H9 (cell line): ENCODE results near the gene KLHL13. TPM values are rescaled to one million over a fixed set of nuclear protein-coding genes. Genes with fewer than 3 reads are reported as not detected.

ENCODE experiments used
- DNase-seq: peaks from one replicate; pipeline ENCODE4 v3.0.0-alpha.2; 2017
- H2AFZ ChIP-seq: one replicate; pipeline ENCODE4 v1.6.1; 2013; ENCODE audit warnings: mild to moderate bottlenecking, low read length, control low read depth, moderate library complexity
- H2AK5ac ChIP-seq: 2 replicates; pipeline ENCODE4 v1.6.1; 2013; ENCODE audit warnings: low read length, control low read depth, mixed read lengths; ENCODE audit not compliant: insufficient read length
- H2BK120ac ChIP-seq: one replicate; pipeline ENCODE4 v1.6.1; 2013; ENCODE audit warnings: low read depth, mild to moderate bottlenecking, low read length, control low read depth, inconsistent platforms; ENCODE audit not compliant: poor library complexity, severe bottlenecking
- H2BK12ac ChIP-seq: 2 replicates; pipeline ENCODE4 v1.6.1; 2013; ENCODE audit warnings: low read length, control low read depth, mixed read lengths, low read depth; ENCODE audit not compliant: insufficient read length
- H2BK15ac ChIP-seq: 2 replicates; pipeline ENCODE4 v1.6.1; 2013; ENCODE audit warnings: low read depth, low read length, control low read depth
- H2BK20ac ChIP-seq: one replicate; pipeline ENCODE4 v1.6.1; 2013; ENCODE audit warnings: low read depth, mild to moderate bottlenecking, low read length, control low read depth, inconsistent platforms; ENCODE audit not compliant: poor library complexity, severe bottlenecking
- H2BK5ac ChIP-seq: 2 replicates; pipeline ENCODE4 v1.6.1; 2013; ENCODE audit warnings: low read length, control low read depth, mixed read lengths; ENCODE audit not compliant: insufficient read length
- H3K14ac ChIP-seq: 2 replicates; pipeline ENCODE4 v1.6.1; 2013; ENCODE audit warnings: low read length, control low read depth; ENCODE audit not compliant: insufficient read depth
- H3K18ac ChIP-seq: 2 replicates; pipeline ENCODE4 v1.6.1; 2013; ENCODE audit warnings: low read depth, mild to moderate bottlenecking, mixed read lengths, low read length, control low read depth; ENCODE audit not compliant: insufficient read length
- H3K23ac ChIP-seq: 2 replicates; pipeline ENCODE4 v1.6.1; 2013; ENCODE audit warnings: low read length, control low read depth, mixed read lengths, low read depth; ENCODE audit not compliant: insufficient read length
- H3K23me2 ChIP-seq: 2 replicates; pipeline ENCODE4 v1.6.1; 2013; ENCODE audit warnings: low read depth, mild to moderate bottlenecking, mixed read lengths, low read length, control low read depth; ENCODE audit not compliant: insufficient read length, poor library complexity, severe bottlenecking
- H3K27ac ChIP-seq: 2 replicates; pipeline ENCODE4 v1.5.1; 2013; ENCODE audit warnings: low read length, control low read depth, mixed read lengths, low read depth; ENCODE audit not compliant: insufficient read length
- H3K27me3 ChIP-seq: 2 replicates; pipeline ENCODE4 v1.6.1; 2013; ENCODE audit warnings: low read length, control low read depth, inconsistent platforms; ENCODE audit not compliant: insufficient read depth
- H3K4ac ChIP-seq: 2 replicates; pipeline ENCODE4 v1.6.1; 2013; ENCODE audit warnings: low read depth, mild to moderate bottlenecking, control low read depth, inconsistent platforms, low read length, moderate library complexity
- H3K4me1 ChIP-seq: 2 replicates; pipeline ENCODE4 v1.6.1; 2013; ENCODE audit warnings: low read length, control low read depth, inconsistent platforms; ENCODE audit not compliant: insufficient read depth
- H3K4me2 ChIP-seq: 2 replicates; pipeline ENCODE4 v1.6.1; 2013; ENCODE audit warnings: low read length, control low read depth, mixed read lengths; ENCODE audit not compliant: insufficient read length, insufficient read depth
- H3K56ac ChIP-seq: 2 replicates; pipeline ENCODE4 v1.6.1; 2013; ENCODE audit warnings: low read depth, mild to moderate bottlenecking, mixed read lengths, low read length, control low read depth; ENCODE audit not compliant: insufficient read length
- H3K79me1 ChIP-seq: 2 replicates; pipeline ENCODE4 v1.6.1; 2013; ENCODE audit warnings: low read depth, mild to moderate bottlenecking, moderate library complexity, low read length, control low read depth, inconsistent platforms; ENCODE audit not compliant: insufficient read depth, poor library complexity, severe bottlenecking
- H3K79me2 ChIP-seq: 2 replicates; pipeline ENCODE4 v1.6.1; 2013; ENCODE audit warnings: low read length, control low read depth, inconsistent platforms; ENCODE audit not compliant: insufficient read depth
- H3K9ac ChIP-seq: 2 replicates; pipeline ENCODE4 v1.6.1; 2013; ENCODE audit warnings: low read length, control low read depth, mixed read lengths; ENCODE audit not compliant: insufficient read length; ENCODE audit errors: extremely low read depth
- H3K9me3 ChIP-seq: one replicate; pipeline ENCODE4 v1.6.1; 2013; ENCODE audit warnings: low read depth, low read length, inconsistent platforms; ENCODE audit not compliant: control insufficient read depth
- H3T11ph ChIP-seq: one replicate; pipeline ENCODE4 v1.6.1; 2013; ENCODE audit warnings: mild to moderate bottlenecking, low read length, control low read depth, inconsistent platforms
- H4K20me1 ChIP-seq: one replicate; pipeline ENCODE4 v1.6.1; 2013; ENCODE audit not compliant: control insufficient read depth, insufficient read length, insufficient read depth
- H4K5ac ChIP-seq: 2 replicates; pipeline ENCODE4 v1.6.1; 2013; ENCODE audit warnings: low read depth, mild to moderate bottlenecking, mixed read lengths, low read length, control low read depth; ENCODE audit not compliant: insufficient read length
- H4K8ac ChIP-seq: replicated peaks from 2 replicates; pipeline ENCODE4 v1.6.1; 2013; ENCODE audit warnings: low read length, control low read depth, mixed read lengths, low read depth; ENCODE audit not compliant: insufficient read length
- H4K91ac ChIP-seq: 2 replicates; pipeline ENCODE4 v1.6.1; 2013; ENCODE audit warnings: low read depth, mild to moderate bottlenecking, moderate library complexity, mixed read lengths, low read length, control low read depth; ENCODE audit not compliant: insufficient read length
- H3K27ac Mint-ChIP-seq, 3 experiments: 2 replicates in 2 of 3; 3 replicates in 1 of 3; pipeline ENCODE4 v1.8.0; 2020 to 2021; ENCODE audit warnings: mixed read lengths in 3 of 3, mild to moderate bottlenecking in 1 of 3, moderate library complexity in 1 of 3
- H3K27me3 Mint-ChIP-seq: 2 replicates; pipeline ENCODE4 v1.8.0; 2021; ENCODE audit warnings: low read depth, mild to moderate bottlenecking, moderate library complexity, mixed read lengths
- H3K36me3 Mint-ChIP-seq, 3 experiments: 2 replicates in 2 of 3; 3 replicates in 1 of 3; pipeline ENCODE4 v1.8.0; 2020 to 2021; ENCODE audit warnings: low read depth in 3 of 3, mixed read lengths in 3 of 3; ENCODE audit not compliant: insufficient read depth in 1 of 3
- H3K4me1 Mint-ChIP-seq, 2 experiments: 2 replicates each; pipeline ENCODE4 v1.8.0; 2020; ENCODE audit warnings: mixed read lengths in 2 of 2
- H3K4me3 Mint-ChIP-seq, 2 experiments: 2 replicates in 1 of 2; 3 replicates in 1 of 2; pipeline ENCODE4 v1.8.0; 2020 to 2021; ENCODE audit warnings: mild to moderate bottlenecking in 2 of 2, mixed read lengths in 2 of 2, moderate library complexity in 1 of 2
- H3K9me3 Mint-ChIP-seq, 2 experiments: 2 replicates in 1 of 2; 3 replicates in 1 of 2; pipeline ENCODE4 v1.8.0; 2020; ENCODE audit warnings: mild to moderate bottlenecking in 2 of 2, mixed read lengths in 2 of 2, moderate library complexity in 1 of 2
- WGBS: extraction: QIAGEN DNeasy Blood & Tissue Kit; methylation state at CpG from one replicate; pipeline ENCODE4 v1.1.7; 2013; ENCODE audit warnings: missing lambda C conversion rate, low lambda C conversion rate, mixed read lengths; ENCODE audit not compliant: insufficient read length; ENCODE audit errors: extremely low coverage; 5-methylcytosine and 5-hydroxymethylcytosine counted together
- total RNA-seq: library from RNA; stranded (reverse); gene quantifications from 2 replicates; pipeline ENCODE4 v1.2.1, GENCODE V29; 2021
- TF ChIP-seq, protein P1 (sequence below): fragments of 200-600 bp; sonication (generic); conservative IDR thresholded peaks from 3 replicates; pipeline ENCODE4 v1.8.0; 2021; ENCODE audit warnings: antibody characterized with exemption, mild to moderate bottlenecking

Gene KLHL13
- total RNA-seq, 1 experiment from 2014 or later, result 4.1 TPM

DNA sequence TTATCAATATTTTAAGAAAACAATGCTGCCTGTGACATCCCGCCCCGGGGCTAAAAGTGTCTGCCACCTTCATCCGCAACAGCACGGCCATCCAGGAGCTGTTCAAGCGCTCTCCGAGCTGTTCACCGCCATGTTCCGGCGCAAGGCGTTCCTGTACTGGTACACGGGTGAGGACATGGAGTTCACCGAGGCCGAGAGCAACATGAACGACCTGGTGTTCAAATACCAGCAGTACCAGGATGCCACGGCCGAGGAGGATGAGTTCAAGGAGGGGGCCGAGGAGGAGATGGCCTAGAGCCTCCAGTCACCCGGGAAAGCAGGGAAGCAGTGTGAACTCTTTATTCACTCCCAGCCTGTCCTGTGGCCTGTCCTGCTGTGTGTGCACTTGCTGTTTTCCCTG, 12.1 kb upstream of the KLHL13 start:
- H2BK12ac ChIP-seq, result no peak overlapping the region
- H4K91ac ChIP-seq, result no peak overlapping the region
- TF ChIP-seq, protein P1, sequence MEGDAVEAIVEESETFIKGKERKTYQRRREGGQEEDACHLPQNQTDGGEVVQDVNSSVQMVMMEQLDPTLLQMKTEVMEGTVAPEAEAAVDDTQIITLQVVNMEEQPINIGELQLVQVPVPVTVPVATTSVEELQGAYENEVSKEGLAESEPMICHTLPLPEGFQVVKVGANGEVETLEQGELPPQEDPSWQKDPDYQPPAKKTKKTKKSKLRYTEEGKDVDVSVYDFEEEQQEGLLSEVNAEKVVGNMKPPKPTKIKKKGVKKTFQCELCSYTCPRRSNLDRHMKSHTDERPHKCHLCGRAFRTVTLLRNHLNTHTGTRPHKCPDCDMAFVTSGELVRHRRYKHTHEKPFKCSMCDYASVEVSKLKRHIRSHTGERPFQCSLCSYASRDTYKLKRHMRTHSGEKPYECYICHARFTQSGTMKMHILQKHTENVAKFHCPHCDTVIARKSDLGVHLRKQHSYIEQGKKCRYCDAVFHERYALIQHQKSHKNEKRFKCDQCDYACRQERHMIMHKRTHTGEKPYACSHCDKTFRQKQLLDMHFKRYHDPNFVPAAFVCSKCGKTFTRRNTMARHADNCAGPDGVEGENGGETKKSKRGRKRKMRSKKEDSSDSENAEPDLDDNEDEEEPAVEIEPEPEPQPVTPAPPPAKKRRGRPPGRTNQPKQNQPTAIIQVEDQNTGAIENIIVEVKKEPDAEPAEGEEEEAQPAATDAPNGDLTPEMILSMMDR, result no peak
- no peak overlapping the region for H2BK15ac ChIP-seq
- H3K27me3 ChIP-seq, result no peaks in the 10 kb centered on the region
- no peak overlapping the region for H3K4me2 ChIP-seq
- no peak overlapping the region for H3K14ac ChIP-seq
- whole genome bisulfite sequencing, result no CpG with 5 or more reads among the region's 18 CpGs
- no peaks in the 10 kb centered on the region for H3K23me2 ChIP-seq
- no peaks in the 10 kb centered on the region for H3K4me1 ChIP-seq
- no peak overlapping the region for H3K27ac ChIP-seq
- H4K5ac ChIP-seq, result no peak overlapping the region
- H3K56ac ChIP-seq, result no peak overlapping the region
- no peak overlapping the region for H3K4ac ChIP-seq
- no peak overlapping the region for H2BK20ac ChIP-seq
- no peak overlapping the region for H2BK5ac ChIP-seq
- peaks cover 0 to 40% of the 10 kb centered on the region in 2 experiments; a peak in 3 of 5 replicates for H3K9me3 Mint-ChIP-seq
- no peak overlapping the region for H3T11ph ChIP-seq
- no peak for DNase-seq
- H3K27me3 Mint-ChIP-seq, result no peaks in the 10 kb centered on the region
- no peaks in the 10 kb centered on the region for H3K79me1 ChIP-seq
- H3K9ac ChIP-seq, result no peak overlapping the region
- no peaks in the 10 kb centered on the region for H3K79me2 ChIP-seq
- no peak overlapping the region for H2BK120ac ChIP-seq
- no peak overlapping the region for H3K18ac ChIP-seq
- no peak overlapping the region for H2AK5ac ChIP-seq
- no peak overlapping the region for H4K8ac ChIP-seq
- no peaks in the 10 kb centered on the region; a peak in 1 of 7 replicates for H3K36me3 Mint-ChIP-seq
- H3K23ac ChIP-seq, result no peak overlapping the region
- H3K4me1 Mint-ChIP-seq, result no peaks in the 10 kb centered on the region
- no peak overlapping the region for H2AFZ ChIP-seq
- H3K4me3 Mint-ChIP-seq, result no peak overlapping the region
- H3K9me3 ChIP-seq, result peaks cover 6% of the 10 kb centered on the region
- H3K27ac Mint-ChIP-seq, result no peak overlapping the region
- no peaks in the 10 kb centered on the region for H4K20me1 ChIP-seq
